ENCODE results near the gene RAB28. TPM values are rescaled to one million over a fixed set of nuclear protein-coding genes. Genes with fewer than 3 reads are reported as not detected.

RAB28 gene
- total RNA-seq, 1 experiment from 2014 or later = 12.1 TPM

- no peaks in the 10 kb centered on the region for H3K27me3 ChIP-seq (ENCODE audit: insufficient read depth, low read length)
- DNase-seq (ENCODE audit: low read depth, low spot score) (no peak), ATAC-seq (no peak)
- no TSS peak for BruUV-seq (replicated peaks)
- H4K20me1 ChIP-seq (ENCODE audit: insufficient read depth) = no peaks in the 10 kb centered on the region
- H3K9me2 ChIP-seq (ENCODE audit: insufficient read depth) = no peaks in the 10 kb centered on the region
- no peak overlapping the region for H2AFZ ChIP-seq (ENCODE audit: low read depth, low read length, poor library complexity, severe bottlenecking)
- H3K79me2 ChIP-seq (ENCODE audit: insufficient read depth, low read length) = peaks cover 18% of the 10 kb centered on the region
- H3K36me3 ChIP-seq (ENCODE audit: control insufficient read depth in 1 of 2, insufficient read depth in 2 of 2, low read length in 2 of 2) = no peaks in the 10 kb centered on the region
- intact Hi-C loops (cut with micrococcal nuclease) = no loop called here
- H3K4me2 ChIP-seq (ENCODE audit: low read length) = no peak overlapping the region
- CTCF ChIA-PET = no interaction called here
- H3K27ac ChIP-seq (ENCODE audit: low read depth, low read length) = no peak overlapping the region
- RAD21 ChIA-PET (ENCODE audit: low non-redundant PET in 1 of 2, low total read pairs in 2 of 2, uncharacterized antibody in 2 of 2, unreplicated experiment in 2 of 2) = no interaction called here
- TF ChIP-seq POLR2A (IDR thresholded peaks at IDR 0.05; ENCODE audit: borderline replicate concordance, extremely low read depth, insufficient read depth, insufficient read length) = no peak
- TF ChIP-seq JUND (IDR thresholded peaks at IDR 0.05) = no peak
- no peak for TF ChIP-seq RAD21 (IDR thresholded peaks at IDR 0.05; ENCODE audit: low read depth)
- TF ChIP-seq SRF (IDR thresholded peaks at IDR 0.05; ENCODE audit: low read depth) = no peak
- TF ChIP-seq ZFX (IDR thresholded peaks at IDR 0.05) = no peak
- H3K4me3 ChIP-seq (replicated peaks in 1 of 2; ENCODE audit: low read depth in 1 of 2, low read length in 2 of 2) = no peak overlapping the region
- POLR2A ChIA-PET = no interaction called here
- no peaks in the 10 kb centered on the region for H3K9me3 ChIP-seq (ENCODE audit: control insufficient read depth in 1 of 2, insufficient read depth in 1 of 2, low read depth in 1 of 2, low read length in 2 of 2)
- H3K4me1 ChIP-seq (ENCODE audit: control insufficient read depth in 1 of 2, insufficient read depth in 2 of 2, low read length in 2 of 2) = no peaks in the 10 kb centered on the region
- no peak overlapping the region for H3K9ac ChIP-seq (ENCODE audit: low read length)
These were observed 8.0 kb downstream of the RAB28 start for GRCh38 chr4:13476152-13476551.

DNA sequence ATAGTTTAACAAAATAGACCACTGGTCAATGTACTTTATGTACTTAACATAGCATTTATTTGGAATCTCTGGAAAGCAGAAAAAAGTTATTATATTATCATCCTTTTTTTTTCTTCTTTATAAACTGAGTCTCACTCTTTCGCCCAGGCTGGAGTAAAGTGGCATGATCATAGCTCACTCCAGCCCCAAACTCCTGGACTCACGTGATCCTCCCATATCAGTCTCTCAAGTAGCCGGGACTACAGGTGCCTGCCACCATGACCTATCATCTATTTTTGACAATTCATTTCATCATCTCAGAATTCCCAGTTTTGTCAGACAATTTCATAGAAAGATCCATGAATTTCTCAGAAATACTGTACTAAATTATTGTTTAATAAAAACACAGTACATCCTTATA, 12.7 kb downstream of the RAB28 start:
- no peaks in the 10 kb centered on the region for H3K27me3 ChIP-seq (ENCODE audit: insufficient read depth, low read length)
- H3K79me2 ChIP-seq (ENCODE audit: insufficient read depth, low read length) = peaks cover 16% of the 10 kb centered on the region
- H3K4me1 ChIP-seq (ENCODE audit: control insufficient read depth in 1 of 2, insufficient read depth in 2 of 2, low read length in 2 of 2) = no peaks in the 10 kb centered on the region
- ChIA-PET CTCF (no interaction called here), POLR2A (interaction anchor here (0.8 kb wide), 1 partner anchor 12 kb away, joined by 4 read pairs; no protein-coding TSS in a partner anchor), RAD21 (ENCODE audit: low non-redundant PET in 1 of 2, low total read pairs in 2 of 2, uncharacterized antibody in 2 of 2, unreplicated experiment in 2 of 2) (no interaction called here)
- DNase-seq (ENCODE audit: low read depth, low spot score) (no peak), ATAC-seq (no peak)
- H2AFZ ChIP-seq (ENCODE audit: low read depth, low read length, poor library complexity, severe bottlenecking) = no peak overlapping the region
- H4K20me1 ChIP-seq (ENCODE audit: insufficient read depth) = no peaks in the 10 kb centered on the region
- no TSS peak for BruUV-seq (replicated peaks)
- no peaks in the 10 kb centered on the region for H3K9me3 ChIP-seq (ENCODE audit: control insufficient read depth in 1 of 2, insufficient read depth in 1 of 2, low read depth in 1 of 2, low read length in 2 of 2)
- intact Hi-C loops (cut with micrococcal nuclease) = no loop called here
- H3K9me2 ChIP-seq (ENCODE audit: insufficient read depth) = no peaks in the 10 kb centered on the region
- H3K36me3 ChIP-seq (ENCODE audit: control insufficient read depth in 1 of 2, insufficient read depth in 2 of 2, low read length in 2 of 2) = no peaks in the 10 kb centered on the region
- H3K4me3 ChIP-seq (replicated peaks in 1 of 2; ENCODE audit: low read depth in 1 of 2, low read length in 2 of 2) = no peak overlapping the region
- H3K27ac ChIP-seq (ENCODE audit: low read depth, low read length) = no peak overlapping the region
- H3K4me2 ChIP-seq (ENCODE audit: low read length) = no peak overlapping the region
- no peak overlapping the region for H3K9ac ChIP-seq (ENCODE audit: low read length)
- no peak for TF ChIP-seq EZH2phosphoT487 (IDR thresholded peaks at IDR 0.05; ENCODE audit: borderline replicate concordance)
- TF ChIP-seq CBX3 (IDR thresholded peaks at IDR 0.05; ENCODE audit: low read depth) = no peak
- no peak for TF ChIP-seq SRF (IDR thresholded peaks at IDR 0.05; ENCODE audit: low read depth)
- TF ChIP-seq ZNF274 (IDR thresholded peaks at IDR 0.05; ENCODE audit: low read depth, low read length) = no peak
- TF ChIP-seq TCF7L2 (IDR thresholded peaks at IDR 0.05; ENCODE audit: borderline replicate concordance, extremely low read depth, insufficient read depth, insufficient read length) = no peak
- TF ChIP-seq CEBPB (IDR thresholded peaks at IDR 0.05; ENCODE audit: low read depth) = no peak
- no peak for TF ChIP-seq CTCF (IDR thresholded peaks at IDR 0.05 in 2 of 3, conservative IDR thresholded peaks at IDR 0.05 in 1 of 3; ENCODE audit: borderline replicate concordance in 1 of 3, insufficient read depth in 1 of 3, low read depth in 2 of 3, low read length in 2 of 3)
- TF ChIP-seq ATF3 (IDR thresholded peaks at IDR 0.05) = no peak
- TF ChIP-seq EGR1 (IDR thresholded peaks at IDR 0.05; ENCODE audit: low read depth) = no peak
- TF ChIP-seq SIN3A (IDR thresholded peaks at IDR 0.05; ENCODE audit: low read depth) = no peak
- TF ChIP-seq, protein P1, sequence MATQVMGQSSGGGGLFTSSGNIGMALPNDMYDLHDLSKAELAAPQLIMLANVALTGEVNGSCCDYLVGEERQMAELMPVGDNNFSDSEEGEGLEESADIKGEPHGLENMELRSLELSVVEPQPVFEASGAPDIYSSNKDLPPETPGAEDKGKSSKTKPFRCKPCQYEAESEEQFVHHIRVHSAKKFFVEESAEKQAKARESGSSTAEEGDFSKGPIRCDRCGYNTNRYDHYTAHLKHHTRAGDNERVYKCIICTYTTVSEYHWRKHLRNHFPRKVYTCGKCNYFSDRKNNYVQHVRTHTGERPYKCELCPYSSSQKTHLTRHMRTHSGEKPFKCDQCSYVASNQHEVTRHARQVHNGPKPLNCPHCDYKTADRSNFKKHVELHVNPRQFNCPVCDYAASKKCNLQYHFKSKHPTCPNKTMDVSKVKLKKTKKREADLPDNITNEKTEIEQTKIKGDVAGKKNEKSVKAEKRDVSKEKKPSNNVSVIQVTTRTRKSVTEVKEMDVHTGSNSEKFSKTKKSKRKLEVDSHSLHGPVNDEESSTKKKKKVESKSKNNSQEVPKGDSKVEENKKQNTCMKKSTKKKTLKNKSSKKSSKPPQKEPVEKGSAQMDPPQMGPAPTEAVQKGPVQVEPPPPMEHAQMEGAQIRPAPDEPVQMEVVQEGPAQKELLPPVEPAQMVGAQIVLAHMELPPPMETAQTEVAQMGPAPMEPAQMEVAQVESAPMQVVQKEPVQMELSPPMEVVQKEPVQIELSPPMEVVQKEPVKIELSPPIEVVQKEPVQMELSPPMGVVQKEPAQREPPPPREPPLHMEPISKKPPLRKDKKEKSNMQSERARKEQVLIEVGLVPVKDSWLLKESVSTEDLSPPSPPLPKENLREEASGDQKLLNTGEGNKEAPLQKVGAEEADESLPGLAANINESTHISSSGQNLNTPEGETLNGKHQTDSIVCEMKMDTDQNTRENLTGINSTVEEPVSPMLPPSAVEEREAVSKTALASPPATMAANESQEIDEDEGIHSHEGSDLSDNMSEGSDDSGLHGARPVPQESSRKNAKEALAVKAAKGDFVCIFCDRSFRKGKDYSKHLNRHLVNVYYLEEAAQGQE (IDR thresholded peaks at IDR 0.05; ENCODE audit: low read depth) = no peak
- no peak for TF ChIP-seq RAD21 (IDR thresholded peaks at IDR 0.05; ENCODE audit: low read depth)
- TF ChIP-seq POLR2AphosphoS5 (IDR thresholded peaks at IDR 0.05; ENCODE audit: low read depth, low read length) = no peak
- no peak for TF ChIP-seq ZFX (IDR thresholded peaks at IDR 0.05)
- TF ChIP-seq YY1 (IDR thresholded peaks at IDR 0.05; ENCODE audit: extremely low read depth, insufficient replicate concordance, low read depth, low read length) = no peak
- TF ChIP-seq POLR2A (IDR thresholded peaks at IDR 0.05; ENCODE audit: borderline replicate concordance, extremely low read depth, insufficient read depth, insufficient read length) = no peak

All from HCT116 (cell line).